CMK (cell line): ENCODE data around the gene BTBD9.

Experiments
- DNase-seq: peaks from one replicate; pipeline ENCODE4 v3.0.0-alpha.2; 2010; ENCODE audit warnings: low read depth

Gene BTBD9

DNA sequence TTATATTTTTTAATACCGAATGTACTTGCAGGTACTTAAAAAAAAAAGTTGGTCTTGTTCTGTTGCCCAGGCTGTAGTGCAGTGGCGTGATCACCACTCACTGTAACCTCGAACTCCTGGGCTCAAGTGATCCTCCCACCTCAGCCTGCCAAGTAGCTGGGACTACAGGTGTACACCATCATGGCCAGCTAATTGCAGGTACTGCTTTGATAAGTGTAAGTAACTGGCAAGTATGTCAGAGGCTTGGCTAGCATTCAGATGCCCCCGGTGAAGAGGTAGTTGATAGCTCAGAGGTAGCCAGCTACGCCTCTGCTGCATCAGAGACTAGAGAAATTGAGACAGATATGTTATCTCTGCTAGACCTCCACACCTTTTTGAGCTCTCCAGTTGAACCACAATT, 40.5 kb downstream of the BTBD9 start:
- DNase-seq: no peak

DNA sequence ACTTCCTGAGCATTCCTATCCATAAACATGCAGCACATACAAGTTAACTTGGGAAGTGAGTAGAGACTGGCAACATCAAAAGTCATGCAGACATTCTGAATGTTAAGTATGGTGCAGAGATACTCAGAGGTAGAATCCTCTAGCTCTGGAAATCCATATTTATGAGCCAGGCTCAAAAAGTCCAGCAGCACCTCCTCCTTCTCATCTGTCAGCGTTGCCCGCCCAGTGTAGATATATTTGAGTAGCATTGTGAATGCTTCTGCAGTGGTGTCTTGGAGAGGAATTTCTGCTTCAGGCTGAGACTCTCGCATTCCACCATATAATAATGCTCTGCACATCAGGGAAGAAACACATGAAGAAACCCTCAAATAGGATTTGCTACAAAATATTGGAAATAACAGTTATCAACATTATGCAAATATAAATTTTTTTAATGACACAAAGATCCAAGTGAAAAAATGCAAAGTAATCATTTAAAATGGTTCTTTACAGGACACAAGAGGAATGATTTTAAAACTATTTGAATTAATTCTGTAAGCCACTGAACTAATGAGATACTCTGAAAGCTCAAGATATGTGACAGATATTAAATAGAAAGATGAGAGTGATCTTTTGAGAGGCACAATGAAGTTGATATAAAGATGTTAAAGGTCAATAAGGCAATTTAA, 45.6 kb downstream of the BTBD9 start:
- DNase-seq: no peak

DNA sequence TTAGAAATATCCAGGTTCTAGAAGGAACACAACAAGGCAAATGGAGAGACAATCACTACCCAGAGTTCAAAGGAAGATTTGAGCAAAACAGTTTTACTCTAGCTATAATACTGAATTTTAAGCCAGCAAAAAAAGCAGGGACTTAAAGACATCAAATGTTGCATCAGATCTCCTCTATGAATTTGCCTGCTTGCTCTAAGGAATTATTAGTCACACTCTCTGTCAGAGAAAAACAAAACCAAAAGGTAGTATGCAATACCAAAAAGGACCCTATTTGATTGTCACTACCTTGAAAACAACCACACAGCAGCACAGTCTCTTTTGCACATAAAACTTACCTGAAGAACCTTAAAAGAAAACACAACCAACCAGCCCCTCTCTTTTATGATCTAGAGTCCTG, 46.3 kb downstream of the BTBD9 start:
- no peak for DNase-seq

DNA sequence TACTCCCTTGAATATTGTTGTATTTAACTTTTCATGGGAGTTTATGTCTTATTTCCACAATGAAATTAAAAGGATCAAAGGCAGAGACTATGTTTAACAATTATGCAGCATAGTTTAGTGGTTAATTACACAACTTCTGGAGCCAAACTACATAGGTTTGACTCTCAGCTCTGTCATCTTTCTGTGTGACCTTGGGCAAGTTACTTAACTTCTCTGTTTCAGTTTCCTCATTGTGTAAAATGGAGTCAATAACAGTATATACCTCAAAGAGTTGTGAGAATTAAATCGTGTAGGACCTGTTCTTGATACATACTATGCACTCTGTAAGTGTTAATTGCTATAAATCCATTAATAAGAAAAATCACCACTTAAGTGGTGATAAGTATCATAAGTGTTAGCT, 48.3 kb downstream of the BTBD9 start:
- DNase-seq: no peak

DNA sequence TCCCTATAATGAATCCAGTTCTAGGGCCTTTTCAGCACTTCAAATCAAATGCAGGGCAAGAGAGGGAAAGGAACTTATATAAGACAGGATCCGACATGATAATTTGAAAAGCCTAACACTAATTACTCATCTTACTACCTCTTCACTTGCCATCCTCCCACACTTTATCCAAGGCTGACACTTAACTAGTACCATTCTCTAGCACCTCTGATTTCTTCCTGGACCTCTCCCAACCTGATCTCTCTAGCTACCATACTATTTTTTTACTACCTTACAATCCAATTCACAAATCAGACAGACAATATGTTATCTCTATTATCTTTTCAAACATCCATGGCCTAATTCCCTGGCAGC, 50.4 kb downstream of the BTBD9 start:
- no peak for DNase-seq

DNA sequence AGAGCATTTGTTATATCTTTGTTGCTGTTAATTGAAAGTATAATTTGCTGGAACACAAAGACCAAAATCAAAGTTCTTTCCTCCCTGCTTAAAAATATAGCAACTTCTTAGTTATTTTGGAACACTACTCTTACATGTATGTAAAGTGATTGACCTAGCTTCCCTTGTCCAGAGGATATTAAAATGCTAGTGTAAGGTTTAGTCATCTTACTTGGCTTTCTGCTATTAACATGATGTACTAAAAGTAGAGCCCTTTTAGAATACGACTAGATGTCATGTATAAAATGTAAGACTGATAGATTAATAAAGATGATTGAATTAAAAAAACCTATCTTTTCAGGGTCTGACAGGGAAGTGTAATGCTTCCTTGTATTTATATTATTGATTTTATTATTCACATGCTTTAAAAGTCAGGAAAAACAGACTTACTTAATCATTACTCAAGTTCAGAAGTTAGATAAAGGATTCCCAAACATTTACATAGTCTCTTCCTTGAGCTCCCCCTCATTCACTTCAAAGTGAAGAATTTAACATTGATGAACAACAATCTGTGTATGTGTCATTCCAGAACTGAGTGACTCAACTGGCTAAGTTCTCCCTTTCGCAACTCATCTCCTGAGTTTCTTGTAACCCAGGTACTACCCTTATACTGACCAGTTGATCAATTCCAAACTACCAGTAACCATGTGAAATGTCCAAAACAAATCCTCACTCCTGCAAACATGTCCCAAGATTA, 50.9 kb downstream of the BTBD9 start:
- no peak for DNase-seq

DNA sequence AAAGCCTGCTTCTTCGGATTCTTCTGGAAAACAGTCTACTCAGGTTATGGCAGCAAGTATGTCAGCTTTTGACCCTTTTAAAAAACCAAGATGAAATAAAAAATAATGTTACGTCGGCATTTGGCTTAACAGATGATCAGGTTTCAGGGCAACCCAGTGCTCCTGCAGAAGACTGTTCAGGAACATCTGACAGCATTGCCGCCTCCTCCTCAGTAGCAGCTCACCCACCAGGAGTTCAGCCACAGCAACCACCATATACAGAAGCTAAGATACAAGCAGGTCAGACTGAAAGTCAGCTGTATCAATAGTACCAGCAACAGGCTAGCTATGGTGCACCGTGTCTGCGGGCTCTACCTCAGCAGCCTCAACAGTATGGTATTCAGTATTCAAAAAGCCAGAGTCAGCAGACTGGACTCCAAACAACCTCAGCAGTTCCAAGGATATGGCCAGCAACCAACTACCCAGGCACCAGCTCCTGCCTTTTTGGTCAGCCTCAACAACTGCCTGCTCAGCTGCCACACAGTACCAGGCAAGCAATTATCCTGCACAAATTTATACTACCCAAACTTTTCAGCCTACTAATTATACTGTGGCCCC, 51.9 kb downstream of the BTBD9 start:
- DNase-seq: no peak

DNA sequence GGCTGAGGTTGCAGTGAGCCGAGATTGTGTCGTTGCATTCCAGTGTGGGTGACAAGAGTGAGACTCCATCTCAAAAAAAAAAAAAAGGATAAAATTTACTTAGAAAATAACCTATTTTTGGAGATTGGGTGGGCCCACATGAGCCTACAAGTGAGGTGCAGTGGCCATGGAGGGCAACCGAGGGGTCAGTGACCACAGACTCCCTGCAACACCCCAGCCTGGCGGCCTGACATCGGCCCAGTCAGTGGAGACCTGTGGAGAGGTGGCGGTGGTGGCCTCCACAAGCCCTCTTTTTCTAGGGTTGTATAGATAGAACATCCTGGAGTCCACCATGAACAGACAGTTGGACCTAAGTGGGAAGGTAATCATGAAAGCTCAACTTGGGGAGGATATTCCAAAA, 52.7 kb downstream of the BTBD9 start:
- DNase-seq: no peak

DNA sequence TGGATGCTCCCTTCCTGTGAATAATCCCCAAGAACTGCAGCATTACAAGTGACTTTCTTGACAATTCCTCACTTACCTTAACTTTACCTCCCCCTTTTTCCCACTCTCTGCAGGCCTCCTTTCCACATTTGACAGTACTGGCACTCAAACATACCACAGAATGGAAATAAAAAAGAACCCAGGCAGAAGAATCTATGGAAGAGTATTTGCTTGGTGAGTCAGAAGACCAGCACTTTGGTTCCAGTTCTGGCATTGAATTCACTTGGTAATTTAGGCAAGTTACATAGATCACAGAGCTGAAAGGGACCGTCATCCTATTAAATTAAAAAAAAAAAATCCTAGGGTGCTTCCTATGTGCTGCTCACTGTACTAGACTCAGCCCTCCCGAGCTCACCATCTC, 55.0 kb downstream of the BTBD9 start:
- no peak for DNase-seq

DNA sequence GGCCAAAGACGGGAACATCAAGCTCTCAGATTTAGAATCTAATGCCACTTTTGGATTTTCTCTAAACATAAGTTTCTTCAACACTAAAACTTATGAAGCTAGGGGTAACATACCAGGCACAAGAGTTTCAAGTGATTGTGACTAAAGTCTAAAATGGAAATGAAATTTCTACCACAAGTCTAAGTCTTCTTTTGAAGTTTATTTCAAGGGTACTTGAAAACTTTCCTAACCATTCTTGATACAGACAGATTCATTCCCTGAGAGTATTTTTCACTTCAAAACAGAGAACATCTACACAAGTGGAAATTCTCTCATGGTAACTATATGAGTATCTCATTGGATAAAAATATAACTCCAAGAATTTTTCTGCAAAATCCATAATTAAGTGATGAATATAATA, 56.2 kb downstream of the BTBD9 start:
- DNase-seq: no peak

DNA sequence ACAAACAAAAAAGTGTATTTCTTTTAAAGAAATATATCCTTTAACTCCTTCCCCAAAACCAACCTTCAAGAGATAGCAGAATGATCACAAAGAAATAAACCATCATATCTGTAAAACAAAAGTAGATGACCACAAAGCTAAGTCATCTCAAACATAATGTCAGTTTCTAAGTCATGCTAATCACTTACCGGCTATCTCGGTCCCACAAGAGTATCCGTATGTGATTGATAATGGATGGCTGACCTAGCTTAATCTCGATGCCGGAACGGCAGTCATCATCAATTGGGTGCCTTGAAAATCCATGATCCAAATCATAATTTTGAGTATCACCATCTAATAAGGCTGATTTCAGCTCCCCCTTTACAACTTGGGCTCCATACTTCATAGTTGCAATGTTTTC, 59.7 kb downstream of the BTBD9 start:
- no peak for DNase-seq

DNA sequence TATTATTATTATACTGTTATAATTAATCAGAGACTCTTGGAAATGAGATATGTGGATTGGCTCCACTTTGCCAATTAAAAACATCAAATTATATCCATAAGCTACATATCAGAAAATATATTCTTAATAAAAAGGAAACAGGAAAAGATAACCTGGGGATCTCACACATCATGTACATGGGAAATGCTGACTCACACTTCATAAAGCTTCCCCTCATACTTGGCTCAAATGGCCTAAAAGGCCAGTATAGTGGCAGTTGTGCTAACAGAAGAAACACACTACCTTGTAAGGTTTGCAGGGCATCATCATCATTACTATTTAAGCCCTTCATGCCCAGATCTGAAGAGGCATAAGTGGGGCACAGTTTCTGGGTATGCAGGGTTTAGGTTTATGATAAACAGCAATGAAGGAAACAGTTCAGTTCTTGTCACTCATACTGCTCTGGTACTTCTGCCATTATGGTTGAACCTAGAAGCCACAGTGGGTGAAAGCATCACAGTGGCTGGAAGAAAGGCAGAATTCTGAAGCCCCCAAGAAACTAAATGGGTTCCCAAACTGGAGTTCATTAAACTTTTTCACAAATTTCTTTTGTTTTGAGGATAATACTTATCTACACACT, 60.6 kb downstream of the BTBD9 start:
- DNase-seq: no peak

DNA sequence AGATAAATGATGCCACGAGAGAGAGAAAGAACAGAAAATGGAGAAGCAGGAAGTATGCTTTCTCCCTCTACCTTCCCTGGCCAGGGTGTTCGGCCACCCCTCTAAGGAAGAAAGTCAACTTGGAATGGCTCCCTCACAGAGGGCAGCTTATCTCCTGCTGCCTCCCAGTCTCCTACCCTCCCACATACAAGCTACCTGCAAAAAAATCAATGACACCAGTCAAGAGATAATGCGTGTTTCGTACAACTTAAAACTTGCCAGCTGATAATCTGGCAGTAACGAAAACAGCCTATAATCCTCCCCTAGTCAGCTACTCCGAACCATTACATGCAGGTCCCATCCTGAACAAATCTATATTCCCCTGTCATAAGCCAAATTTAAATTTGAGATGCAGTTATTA, 61.7 kb downstream of the BTBD9 start:
- no peak for DNase-seq

DNA sequence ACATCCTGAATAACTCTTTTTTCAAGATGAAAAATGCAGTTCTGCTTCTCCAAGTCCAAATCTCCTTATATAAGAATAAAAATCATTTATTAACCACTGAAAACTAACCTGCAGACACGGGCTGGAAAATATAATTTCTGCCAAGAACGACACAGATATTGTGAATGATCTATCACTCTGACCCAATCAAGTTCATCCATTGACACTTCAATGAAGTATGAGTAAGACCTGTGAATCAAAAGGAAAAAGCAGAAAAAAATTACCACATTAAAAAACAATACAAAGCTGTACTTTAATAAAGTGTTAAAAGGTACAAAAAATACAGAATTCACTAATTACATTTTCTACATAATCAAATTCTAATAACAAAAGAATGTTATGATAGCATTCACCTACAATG, 62.2 kb downstream of the BTBD9 start:
- DNase-seq: no peak

DNA sequence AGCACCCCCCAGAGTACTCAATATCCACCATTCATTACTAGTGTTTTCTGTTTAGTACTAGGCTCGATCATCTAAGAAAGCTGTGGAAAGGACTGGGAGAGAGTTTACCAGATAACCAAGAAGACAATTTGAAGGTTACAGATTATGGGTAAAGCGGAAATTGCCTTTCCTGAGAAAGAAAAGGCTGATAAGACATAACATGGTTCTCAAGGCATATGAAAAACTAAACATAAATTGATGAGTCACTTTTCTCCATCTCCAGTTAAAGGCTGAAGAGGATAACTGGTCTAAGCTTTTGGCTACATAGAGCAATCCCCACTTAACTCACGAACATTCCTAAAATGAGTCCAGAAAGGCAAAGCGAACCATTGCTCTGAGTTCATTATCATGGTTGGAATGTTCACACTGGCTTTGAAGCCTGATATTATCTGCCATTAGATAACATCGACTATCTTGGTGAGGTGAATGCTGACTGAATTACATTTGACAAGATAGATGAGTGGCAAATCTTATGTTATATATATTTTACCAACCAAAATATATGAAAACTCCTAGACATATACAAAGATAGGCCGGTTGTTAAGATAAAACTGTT, 65.8 kb downstream of the BTBD9 start:
- no peak for DNase-seq

DNA sequence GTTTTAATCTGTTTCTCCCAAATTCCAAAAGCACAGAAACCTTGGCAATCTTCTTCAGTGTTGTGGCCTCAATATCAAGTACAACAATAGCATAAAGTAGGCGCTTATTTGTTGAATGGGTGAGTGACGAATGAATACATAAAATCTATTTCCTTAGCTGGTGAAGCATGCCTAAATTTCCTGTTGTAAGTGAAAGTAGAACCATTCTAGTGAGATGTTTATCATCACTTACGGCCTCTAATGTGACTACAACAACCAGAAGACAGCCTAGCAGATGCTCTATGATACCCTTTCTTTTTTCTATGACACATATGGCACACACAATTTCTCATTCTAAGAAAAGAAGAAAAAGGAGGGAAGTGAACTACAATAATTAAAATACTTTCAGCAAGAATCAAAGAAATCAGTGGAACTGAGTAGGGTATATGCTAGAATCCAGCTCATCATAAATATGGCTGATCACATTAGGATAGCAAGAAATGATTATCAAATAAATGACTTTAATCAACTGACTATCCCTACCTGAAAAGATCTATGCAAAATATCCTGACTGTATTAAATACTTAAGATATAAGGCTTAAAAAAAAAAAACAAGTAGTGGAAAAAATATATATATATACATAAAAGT, 67.4 kb downstream of the BTBD9 start:
- no peak for DNase-seq

DNA sequence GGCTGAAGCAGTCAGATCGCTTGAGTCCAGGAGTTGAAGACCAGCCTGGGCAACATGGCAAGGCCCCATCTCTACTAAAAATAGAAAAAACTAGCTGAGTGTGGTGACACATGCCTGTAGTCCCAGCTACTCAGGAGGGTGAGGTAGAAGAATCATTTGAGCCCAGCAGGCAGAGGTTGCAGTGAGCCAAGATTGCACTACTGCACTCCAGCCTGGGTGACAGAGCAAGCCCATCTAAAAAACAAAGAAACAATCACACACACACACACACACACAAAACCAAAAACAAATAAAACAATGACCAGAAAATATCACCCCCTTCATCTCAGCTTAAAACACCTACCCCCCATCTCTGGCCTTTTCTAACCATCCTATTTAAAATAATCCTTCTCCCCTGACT, 68.0 kb downstream of the BTBD9 start:
- no peak for DNase-seq

DNA sequence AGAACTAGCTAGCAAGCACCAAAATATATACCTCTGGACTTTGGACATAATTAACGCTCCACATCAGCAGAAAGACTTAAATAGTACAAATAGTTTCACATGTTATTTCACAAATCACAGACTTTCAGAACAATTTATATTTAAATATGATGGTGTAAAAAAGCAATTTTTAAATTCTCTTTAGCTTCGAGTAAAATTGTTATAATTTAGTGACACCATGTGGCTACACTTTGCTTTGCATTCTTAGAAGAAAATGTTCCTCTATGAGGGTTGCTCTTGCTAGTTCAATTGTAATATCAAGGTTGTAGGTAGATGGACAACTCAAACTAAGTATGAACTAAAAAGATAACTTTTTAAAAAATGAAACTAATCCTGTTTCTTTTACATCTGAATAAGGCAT, 69.0 kb downstream of the BTBD9 start:
- DNase-seq: no peak

DNA sequence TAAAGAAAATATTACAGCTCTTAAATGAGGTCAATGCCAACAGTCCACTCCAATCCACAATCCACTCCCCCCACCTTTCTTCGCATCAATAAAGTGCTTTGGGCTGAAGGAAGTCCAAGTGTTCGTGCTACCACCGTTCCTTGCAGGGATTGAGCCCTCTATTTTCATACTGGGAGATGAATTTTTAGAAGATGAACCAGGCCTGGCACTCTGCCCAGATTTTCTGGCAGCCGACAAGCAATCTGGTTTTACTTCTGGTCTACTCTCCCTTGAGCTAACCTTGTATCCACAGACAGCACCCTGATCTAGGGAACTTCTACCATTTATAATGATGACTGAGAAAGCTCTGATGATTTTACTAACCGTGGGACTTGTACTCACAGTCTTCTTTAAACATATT, 72.3 kb downstream of the BTBD9 start:
- DNase-seq: no peak

DNA sequence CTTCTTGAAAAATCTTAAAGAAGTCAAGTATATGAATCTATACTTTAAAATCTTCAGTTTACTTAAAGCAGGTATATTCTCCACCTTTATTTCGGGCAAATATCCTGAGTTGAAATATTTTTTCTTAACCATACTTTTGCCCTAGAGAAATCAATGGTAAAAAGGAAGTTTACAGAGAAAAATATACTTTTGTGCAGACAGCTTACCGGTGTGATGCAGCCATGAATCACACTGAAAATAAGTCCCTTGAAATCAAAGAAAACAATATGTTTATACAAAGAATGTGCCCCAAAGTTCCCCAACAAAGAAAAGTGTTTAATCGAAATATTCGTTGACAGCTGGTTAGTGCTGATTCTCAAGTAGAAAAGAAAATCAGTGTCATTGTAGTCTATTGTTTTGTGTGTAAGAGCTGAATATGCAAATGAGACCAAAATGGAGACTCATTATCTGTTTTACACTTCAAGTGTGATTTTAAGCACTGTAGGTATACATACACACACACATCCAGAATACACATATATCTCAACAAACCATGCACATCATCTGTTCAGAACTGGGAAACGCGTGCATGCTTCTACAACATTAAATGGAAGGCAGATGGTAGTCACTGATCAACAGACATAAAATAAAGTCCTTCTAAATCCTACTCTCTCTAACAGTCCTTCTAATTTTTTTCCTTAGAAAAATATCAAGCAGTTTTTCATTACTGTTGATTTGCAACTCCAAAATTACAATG, 73.3 kb downstream of the BTBD9 start:
- no peak for DNase-seq

DNA sequence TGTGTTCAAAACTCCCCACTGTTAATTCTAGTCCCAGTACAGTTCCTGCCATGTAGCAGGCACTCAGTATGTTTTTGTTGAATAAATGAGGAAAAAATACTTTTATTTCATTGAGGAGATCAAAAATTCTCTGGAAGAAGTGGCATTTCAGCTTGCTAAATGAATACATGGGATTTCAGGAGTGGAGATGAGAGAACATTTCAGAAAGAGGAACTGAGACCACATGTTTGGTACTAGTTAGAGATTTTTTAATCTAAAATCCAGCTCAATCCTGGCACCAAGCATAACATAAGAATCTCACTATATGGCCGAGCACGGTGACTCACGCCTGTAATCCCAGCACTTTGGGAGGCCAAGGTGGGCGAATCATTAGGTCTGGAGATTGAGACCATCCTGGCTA, 75.4 kb downstream of the BTBD9 start:
- no peak for DNase-seq

DNA sequence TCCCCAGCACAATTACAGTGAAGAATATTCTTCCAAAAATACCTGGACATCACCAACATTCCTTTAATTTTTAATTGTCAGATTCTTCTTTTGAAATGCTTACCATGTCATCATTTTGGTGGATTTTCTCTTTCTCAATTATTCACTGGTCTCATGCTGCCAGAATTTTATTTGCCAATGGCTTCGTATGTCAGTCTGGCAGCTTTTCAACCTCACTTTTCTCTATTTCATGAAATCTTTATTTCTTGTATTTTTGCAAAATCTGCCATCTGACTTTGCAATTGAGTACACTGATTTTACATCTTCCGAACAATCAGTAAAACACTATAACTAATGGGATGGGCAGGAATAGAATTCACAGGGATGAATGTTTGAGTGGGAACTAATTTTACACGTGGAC, 84.1 kb downstream of the BTBD9 start:
- no peak for DNase-seq
